ENCODE data around the gene MAPT.
A peak's percentile ranks its signal among the peaks of the same experiment; 100 is the strongest.

MAPT gene

GRCh38 chr17:46042246-46042645, 147.9 kb downstream of the MAPT start:
- in situ Hi-C loops (cut with HindIII; ENCODE audit: low sequenced_read_pairs), result no loop called here
- no peak overlapping the region for H3K4me3 ChIP-seq (ENCODE audit: low read depth, low read length)
- DNase-seq (ENCODE audit: low read depth, low spot score), result no peak
- no peak for TF ChIP-seq CTCF (IDR thresholded peaks at IDR 0.05; ENCODE audit: low read depth, low read length)

GRCh38 chr17:46042925-46043324, 148.6 kb downstream of the MAPT start:
- no peak for TF ChIP-seq CTCF (IDR thresholded peaks at IDR 0.05; ENCODE audit: low read depth, low read length)
- DNase-seq (ENCODE audit: low read depth, low spot score), result no peak
- in situ Hi-C loops (cut with HindIII; ENCODE audit: low sequenced_read_pairs), result no loop called here
- no peak overlapping the region for H3K4me3 ChIP-seq (ENCODE audit: low read depth, low read length)

GRCh38 chr17:46043606-46044005, 149.3 kb downstream of the MAPT start:
- H3K4me3 ChIP-seq (ENCODE audit: low read depth, low read length), result no peak overlapping the region
- in situ Hi-C loops (cut with HindIII; ENCODE audit: low sequenced_read_pairs), result no loop called here
- TF ChIP-seq CTCF (IDR thresholded peaks at IDR 0.05; ENCODE audit: low read depth, low read length), result no peak

GRCh38 chr17:46044286-46044928, 150.1 kb downstream of the MAPT start:
- in situ Hi-C loops (cut with HindIII; ENCODE audit: low sequenced_read_pairs), result no loop called here

More at GRCh38 chr17:46043606-46044005, 149.3 kb downstream of the MAPT start:
- DNase-seq (ENCODE audit: low read depth, low spot score), result no peak

GRCh38 chr17:46044989-46045388, 150.6 kb downstream of the MAPT start:
- DNase-seq (ENCODE audit: low read depth, low spot score), result no peak
- TF ChIP-seq CTCF (IDR thresholded peaks at IDR 0.05; ENCODE audit: low read depth, low read length), result no peak
- H3K4me3 ChIP-seq (ENCODE audit: low read depth, low read length), result no peak overlapping the region
- in situ Hi-C loops (cut with HindIII; ENCODE audit: low sequenced_read_pairs), result no loop called here

More at GRCh38 chr17:46044286-46044928, 150.1 kb downstream of the MAPT start:
- peak; percentile 90 for DNase-seq (ENCODE audit: low read depth, low spot score)
- TF ChIP-seq CTCF (IDR thresholded peaks at IDR 0.05; ENCODE audit: low read depth, low read length), result peak; percentile 75
- H3K4me3 ChIP-seq (ENCODE audit: low read depth, low read length), result no peak overlapping the region

GRCh38 chr17:46045639-46046038, 151.3 kb downstream of the MAPT start:
- no peak for TF ChIP-seq CTCF (IDR thresholded peaks at IDR 0.05; ENCODE audit: low read depth, low read length)
- no peak for DNase-seq (ENCODE audit: low read depth, low spot score)
- in situ Hi-C loops (cut with HindIII; ENCODE audit: low sequenced_read_pairs), result no loop called here
- H3K4me3 ChIP-seq (ENCODE audit: low read depth, low read length), result no peak overlapping the region
